Melanocyte of skin (primary cell): Measurements from ENCODE around the gene PRF1. TPM values are rescaled to one million over a fixed set of nuclear protein-coding genes. Genes with fewer than 3 reads are reported as not detected.

Experiments
- total RNA-seq, 2 donors: library from RNA; depleted of rRNA; stranded (reverse); fragments of >200 nt; gene quantifications; 2 replicates each; pipeline ENCODE4 v1.2.3, GENCODE V29; 2012

The PRF1 gene
- total RNA-seq: not detected

DNA sequence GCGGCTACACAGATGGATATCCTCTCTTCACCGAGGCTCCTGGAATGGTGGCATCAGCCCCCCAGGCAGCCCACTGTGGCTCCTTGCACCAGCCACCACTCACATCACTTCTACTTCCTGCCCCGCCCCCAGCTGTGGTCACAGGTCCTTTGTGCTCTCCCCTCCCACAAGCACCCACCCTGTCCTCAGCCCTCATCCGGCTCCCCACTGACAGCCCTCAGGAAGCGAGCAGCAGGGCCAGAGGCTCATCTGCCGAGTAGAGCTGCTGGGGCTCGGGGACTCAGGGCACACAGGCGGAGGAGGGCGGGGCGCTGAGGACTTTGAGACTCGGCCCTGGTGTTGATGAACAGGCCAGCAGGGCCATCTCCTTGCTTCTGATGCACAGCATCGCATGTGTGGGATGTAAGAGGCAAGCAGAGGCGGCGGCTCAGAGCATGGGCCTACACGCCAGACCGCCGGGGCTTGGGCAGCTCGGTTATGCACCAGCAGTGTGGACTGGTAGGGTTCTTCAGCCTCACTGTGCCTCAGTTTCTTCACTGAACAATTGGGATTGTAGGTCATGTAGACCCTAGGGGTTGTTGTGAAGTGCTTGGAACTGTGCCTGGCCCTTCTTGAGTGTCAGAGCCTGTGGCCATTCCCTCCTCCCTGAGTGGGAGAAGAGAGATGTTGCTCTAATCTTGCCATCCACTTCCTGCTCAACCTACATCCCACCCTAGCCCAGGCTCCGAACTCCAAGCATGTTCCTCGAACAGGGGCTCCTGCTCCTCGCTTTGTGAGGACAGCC, at the start of gene PRF1:
PRF1 (minus strand) TSS at position 77 of the 784 bp plus-strand sequence. CDS start 1,839 bp downstream, outside the sequence.

Other genes with a start within 250 kb of the PRF1 start
- 1 to 10 TPM; 7.0 to 7.9 TPM for gene LRRC20, start 220.1 kb downstream of the PRF1 start, total RNA-seq
- 10 to 100 TPM; 20.6 to 23.0 TPM for gene EIF4EBP2, start 198.6 kb downstream of the PRF1 start, total RNA-seq
- not detected for gene NODAL, start 161.1 kb downstream of the PRF1 start, total RNA-seq
- gene PALD1, start 124.0 kb downstream of the PRF1 start, total RNA-seq: under 1 TPM; under 0.01 to 0.34 TPM
- gene ADAMTS14, start 69.8 kb upstream of the PRF1 start, total RNA-seq: under 1 TPM; under 0.01 to 0.33 TPM
- not detected for gene TBATA, start 182.6 kb upstream of the PRF1 start, total RNA-seq
- gene SGPL1, start 213.2 kb upstream of the PRF1 start, total RNA-seq: 10 to 100 TPM; 40.0 to 43.7 TPM